ENCODE results near the gene PVALEF.

GRCh38 chr17:81163703-81164370 lies 1.5 kb upstream of the PVALEF start:
- TF ChIP-seq CTCF (IDR thresholded peaks at IDR 0.05) (no peak), POLR2A (IDR thresholded peaks at IDR 0.05) (no peak)

Data from heart left ventricle (tissue), 13 donors.